ENCODE data around the gene MACROD2. TPM values are rescaled to one million over a fixed set of nuclear protein-coding genes. Genes with fewer than 3 reads are reported as not detected.

The MACROD2 gene
- total RNA-seq, 1 experiment from 2014 or later = 3.7 TPM

DNA sequence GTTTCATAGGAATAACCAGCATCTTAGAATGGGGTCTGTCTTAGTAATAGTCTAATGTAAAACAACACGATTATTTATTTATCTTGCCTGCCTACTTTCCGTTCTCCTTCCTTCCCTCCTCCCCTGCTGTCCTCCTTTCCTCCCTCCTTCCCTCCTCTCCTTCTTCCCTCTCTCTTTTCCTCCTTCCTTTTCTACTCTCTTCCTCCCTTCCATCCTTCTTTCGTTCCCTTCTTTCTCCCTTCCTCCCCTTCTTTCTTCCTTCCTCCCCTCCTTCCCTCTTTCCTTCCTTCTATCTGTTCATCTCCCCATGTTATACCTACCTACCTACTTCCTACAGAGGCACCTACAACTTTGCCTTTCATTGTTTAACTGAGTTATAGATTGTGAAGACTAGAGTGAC is 1637.4 kb downstream of the MACROD2 start:
- Histone ChIP-seq H3K9ac (ENCODE audit: low read length) (no peak overlapping the region), H3K27ac (ENCODE audit: low read depth, low read length) (no peak overlapping the region), H3K79me2 (ENCODE audit: insufficient read depth, low read length) (no peaks in the 10 kb centered on the region), H3K4me1 (ENCODE audit: control insufficient read depth in 1 of 2, insufficient read depth in 2 of 2, low read length in 2 of 2) (no peaks in the 10 kb centered on the region), H2AFZ (ENCODE audit: low read depth, low read length, poor library complexity, severe bottlenecking) (no peak overlapping the region), H3K4me3 (replicated peaks in 1 of 2; ENCODE audit: low read depth in 1 of 2, low read length in 2 of 2) (no peak overlapping the region), H3K4me2 (ENCODE audit: low read length) (no peak overlapping the region), H4K20me1 (ENCODE audit: insufficient read depth) (no peaks in the 10 kb centered on the region), H3K9me3 (ENCODE audit: control insufficient read depth in 1 of 2, insufficient read depth in 1 of 2, low read depth in 1 of 2, low read length in 2 of 2) (peaks cover 7 to 16% of the 10 kb centered on the region in 2 experiments; a peak in 2 of 4 replicates), H3K36me3 (ENCODE audit: control insufficient read depth in 1 of 2, insufficient read depth in 2 of 2, low read length in 2 of 2) (no peaks in the 10 kb centered on the region), H3K9me2 (ENCODE audit: insufficient read depth) (no peaks in the 10 kb centered on the region), H3K27me3 (ENCODE audit: insufficient read depth, low read length) (no peaks in the 10 kb centered on the region)
- ChIA-PET POLR2A (no interaction called here), RAD21 (ENCODE audit: low non-redundant PET in 1 of 2, low total read pairs in 2 of 2, uncharacterized antibody in 2 of 2, unreplicated experiment in 2 of 2) (no interaction called here), CTCF (no interaction called here)
- no peak for DNase-seq (ENCODE audit: low read depth, low spot score)
- ATAC-seq = no peak
- intact Hi-C loops (cut with micrococcal nuclease) = no loop called here
- BruUV-seq (replicated peaks) = no TSS peak
- TF ChIP-seq JUND (IDR thresholded peaks at IDR 0.05) (no peak), POLR2A (IDR thresholded peaks at IDR 0.05; ENCODE audit: borderline replicate concordance, extremely low read depth, insufficient read depth, insufficient read length) (no peak), EGR1 (IDR thresholded peaks at IDR 0.05; ENCODE audit: low read depth) (no peak), SRF (IDR thresholded peaks at IDR 0.05; ENCODE audit: low read depth) (no peak), EZH2 (IDR thresholded peaks at IDR 0.05) (no peak), ZFX (IDR thresholded peaks at IDR 0.05) (no peak), YY1 (IDR thresholded peaks at IDR 0.05; ENCODE audit: extremely low read depth, insufficient replicate concordance, low read depth, low read length) (no peak), EZH2phosphoT487 (IDR thresholded peaks at IDR 0.05; ENCODE audit: borderline replicate concordance) (no peak)
- TF ChIP-seq, protein P1, sequence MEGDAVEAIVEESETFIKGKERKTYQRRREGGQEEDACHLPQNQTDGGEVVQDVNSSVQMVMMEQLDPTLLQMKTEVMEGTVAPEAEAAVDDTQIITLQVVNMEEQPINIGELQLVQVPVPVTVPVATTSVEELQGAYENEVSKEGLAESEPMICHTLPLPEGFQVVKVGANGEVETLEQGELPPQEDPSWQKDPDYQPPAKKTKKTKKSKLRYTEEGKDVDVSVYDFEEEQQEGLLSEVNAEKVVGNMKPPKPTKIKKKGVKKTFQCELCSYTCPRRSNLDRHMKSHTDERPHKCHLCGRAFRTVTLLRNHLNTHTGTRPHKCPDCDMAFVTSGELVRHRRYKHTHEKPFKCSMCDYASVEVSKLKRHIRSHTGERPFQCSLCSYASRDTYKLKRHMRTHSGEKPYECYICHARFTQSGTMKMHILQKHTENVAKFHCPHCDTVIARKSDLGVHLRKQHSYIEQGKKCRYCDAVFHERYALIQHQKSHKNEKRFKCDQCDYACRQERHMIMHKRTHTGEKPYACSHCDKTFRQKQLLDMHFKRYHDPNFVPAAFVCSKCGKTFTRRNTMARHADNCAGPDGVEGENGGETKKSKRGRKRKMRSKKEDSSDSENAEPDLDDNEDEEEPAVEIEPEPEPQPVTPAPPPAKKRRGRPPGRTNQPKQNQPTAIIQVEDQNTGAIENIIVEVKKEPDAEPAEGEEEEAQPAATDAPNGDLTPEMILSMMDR (IDR thresholded peaks at IDR 0.05 in 2 of 3, conservative IDR thresholded peaks at IDR 0.05 in 1 of 3; ENCODE audit: borderline replicate concordance in 1 of 3, insufficient read depth in 1 of 3, low read depth in 2 of 3, low read length in 2 of 3) = no peak
- TF ChIP-seq, protein P2, sequence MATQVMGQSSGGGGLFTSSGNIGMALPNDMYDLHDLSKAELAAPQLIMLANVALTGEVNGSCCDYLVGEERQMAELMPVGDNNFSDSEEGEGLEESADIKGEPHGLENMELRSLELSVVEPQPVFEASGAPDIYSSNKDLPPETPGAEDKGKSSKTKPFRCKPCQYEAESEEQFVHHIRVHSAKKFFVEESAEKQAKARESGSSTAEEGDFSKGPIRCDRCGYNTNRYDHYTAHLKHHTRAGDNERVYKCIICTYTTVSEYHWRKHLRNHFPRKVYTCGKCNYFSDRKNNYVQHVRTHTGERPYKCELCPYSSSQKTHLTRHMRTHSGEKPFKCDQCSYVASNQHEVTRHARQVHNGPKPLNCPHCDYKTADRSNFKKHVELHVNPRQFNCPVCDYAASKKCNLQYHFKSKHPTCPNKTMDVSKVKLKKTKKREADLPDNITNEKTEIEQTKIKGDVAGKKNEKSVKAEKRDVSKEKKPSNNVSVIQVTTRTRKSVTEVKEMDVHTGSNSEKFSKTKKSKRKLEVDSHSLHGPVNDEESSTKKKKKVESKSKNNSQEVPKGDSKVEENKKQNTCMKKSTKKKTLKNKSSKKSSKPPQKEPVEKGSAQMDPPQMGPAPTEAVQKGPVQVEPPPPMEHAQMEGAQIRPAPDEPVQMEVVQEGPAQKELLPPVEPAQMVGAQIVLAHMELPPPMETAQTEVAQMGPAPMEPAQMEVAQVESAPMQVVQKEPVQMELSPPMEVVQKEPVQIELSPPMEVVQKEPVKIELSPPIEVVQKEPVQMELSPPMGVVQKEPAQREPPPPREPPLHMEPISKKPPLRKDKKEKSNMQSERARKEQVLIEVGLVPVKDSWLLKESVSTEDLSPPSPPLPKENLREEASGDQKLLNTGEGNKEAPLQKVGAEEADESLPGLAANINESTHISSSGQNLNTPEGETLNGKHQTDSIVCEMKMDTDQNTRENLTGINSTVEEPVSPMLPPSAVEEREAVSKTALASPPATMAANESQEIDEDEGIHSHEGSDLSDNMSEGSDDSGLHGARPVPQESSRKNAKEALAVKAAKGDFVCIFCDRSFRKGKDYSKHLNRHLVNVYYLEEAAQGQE (IDR thresholded peaks at IDR 0.05; ENCODE audit: low read depth) = no peak
- TF ChIP-seq, protein P3, sequence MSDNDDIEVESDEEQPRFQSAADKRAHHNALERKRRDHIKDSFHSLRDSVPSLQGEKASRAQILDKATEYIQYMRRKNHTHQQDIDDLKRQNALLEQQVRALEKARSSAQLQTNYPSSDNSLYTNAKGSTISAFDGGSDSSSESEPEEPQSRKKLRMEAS (IDR thresholded peaks at IDR 0.05) = no peak
- TF ChIP-seq, protein P4, sequence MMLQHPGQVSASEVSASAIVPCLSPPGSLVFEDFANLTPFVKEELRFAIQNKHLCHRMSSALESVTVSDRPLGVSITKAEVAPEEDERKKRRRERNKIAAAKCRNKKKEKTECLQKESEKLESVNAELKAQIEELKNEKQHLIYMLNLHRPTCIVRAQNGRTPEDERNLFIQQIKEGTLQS (IDR thresholded peaks at IDR 0.05) = no peak

Measured in HCT116 (cell line).